H9 (cell line): ENCODE data around the gene TIMM22. TPM values are rescaled to one million over a fixed set of nuclear protein-coding genes. Genes with fewer than 3 reads are reported as not detected.

Experiments used
- DNase-seq: peaks from one replicate; pipeline ENCODE4 v3.0.0-alpha.2; 2017
- H2AFZ ChIP-seq: one replicate; pipeline ENCODE4 v1.6.1; 2013; ENCODE audit warnings: mild to moderate bottlenecking, low read length, control low read depth, moderate library complexity
- H2AK5ac ChIP-seq: 2 replicates; pipeline ENCODE4 v1.6.1; 2013; ENCODE audit warnings: low read length, control low read depth, mixed read lengths; ENCODE audit not compliant: insufficient read length
- H2BK120ac ChIP-seq: one replicate; pipeline ENCODE4 v1.6.1; 2013; ENCODE audit warnings: low read depth, mild to moderate bottlenecking, low read length, control low read depth, inconsistent platforms; ENCODE audit not compliant: poor library complexity, severe bottlenecking
- H2BK12ac ChIP-seq: 2 replicates; pipeline ENCODE4 v1.6.1; 2013; ENCODE audit warnings: low read length, control low read depth, mixed read lengths, low read depth; ENCODE audit not compliant: insufficient read length
- H2BK15ac ChIP-seq: 2 replicates; pipeline ENCODE4 v1.6.1; 2013; ENCODE audit warnings: low read depth, low read length, control low read depth
- H2BK20ac ChIP-seq: one replicate; pipeline ENCODE4 v1.6.1; 2013; ENCODE audit warnings: low read depth, mild to moderate bottlenecking, low read length, control low read depth, inconsistent platforms; ENCODE audit not compliant: poor library complexity, severe bottlenecking
- H2BK5ac ChIP-seq: 2 replicates; pipeline ENCODE4 v1.6.1; 2013; ENCODE audit warnings: low read length, control low read depth, mixed read lengths; ENCODE audit not compliant: insufficient read length
- H3K14ac ChIP-seq: 2 replicates; pipeline ENCODE4 v1.6.1; 2013; ENCODE audit warnings: low read length, control low read depth; ENCODE audit not compliant: insufficient read depth
- H3K18ac ChIP-seq: 2 replicates; pipeline ENCODE4 v1.6.1; 2013; ENCODE audit warnings: low read depth, mild to moderate bottlenecking, mixed read lengths, low read length, control low read depth; ENCODE audit not compliant: insufficient read length
- H3K23ac ChIP-seq: 2 replicates; pipeline ENCODE4 v1.6.1; 2013; ENCODE audit warnings: low read length, control low read depth, mixed read lengths, low read depth; ENCODE audit not compliant: insufficient read length
- H3K23me2 ChIP-seq: 2 replicates; pipeline ENCODE4 v1.6.1; 2013; ENCODE audit warnings: low read depth, mild to moderate bottlenecking, mixed read lengths, low read length, control low read depth; ENCODE audit not compliant: insufficient read length, poor library complexity, severe bottlenecking
- H3K27ac ChIP-seq: 2 replicates; pipeline ENCODE4 v1.5.1; 2013; ENCODE audit warnings: low read length, control low read depth, mixed read lengths, low read depth; ENCODE audit not compliant: insufficient read length
- H3K27me3 ChIP-seq: 2 replicates; pipeline ENCODE4 v1.6.1; 2013; ENCODE audit warnings: low read length, control low read depth, inconsistent platforms; ENCODE audit not compliant: insufficient read depth
- H3K4ac ChIP-seq: 2 replicates; pipeline ENCODE4 v1.6.1; 2013; ENCODE audit warnings: low read depth, mild to moderate bottlenecking, control low read depth, inconsistent platforms, low read length, moderate library complexity
- H3K4me1 ChIP-seq: 2 replicates; pipeline ENCODE4 v1.6.1; 2013; ENCODE audit warnings: low read length, control low read depth, inconsistent platforms; ENCODE audit not compliant: insufficient read depth
- H3K4me2 ChIP-seq: 2 replicates; pipeline ENCODE4 v1.6.1; 2013; ENCODE audit warnings: low read length, control low read depth, mixed read lengths; ENCODE audit not compliant: insufficient read length, insufficient read depth
- H3K56ac ChIP-seq: 2 replicates; pipeline ENCODE4 v1.6.1; 2013; ENCODE audit warnings: low read depth, mild to moderate bottlenecking, mixed read lengths, low read length, control low read depth; ENCODE audit not compliant: insufficient read length
- H3K79me1 ChIP-seq: 2 replicates; pipeline ENCODE4 v1.6.1; 2013; ENCODE audit warnings: low read depth, mild to moderate bottlenecking, moderate library complexity, low read length, control low read depth, inconsistent platforms; ENCODE audit not compliant: insufficient read depth, poor library complexity, severe bottlenecking
- H3K79me2 ChIP-seq: 2 replicates; pipeline ENCODE4 v1.6.1; 2013; ENCODE audit warnings: low read length, control low read depth, inconsistent platforms; ENCODE audit not compliant: insufficient read depth
- H3K9ac ChIP-seq: 2 replicates; pipeline ENCODE4 v1.6.1; 2013; ENCODE audit warnings: low read length, control low read depth, mixed read lengths; ENCODE audit not compliant: insufficient read length; ENCODE audit errors: extremely low read depth
- H3K9me3 ChIP-seq: one replicate; pipeline ENCODE4 v1.6.1; 2013; ENCODE audit warnings: low read depth, low read length, inconsistent platforms; ENCODE audit not compliant: control insufficient read depth
- H3T11ph ChIP-seq: one replicate; pipeline ENCODE4 v1.6.1; 2013; ENCODE audit warnings: mild to moderate bottlenecking, low read length, control low read depth, inconsistent platforms
- H4K20me1 ChIP-seq: one replicate; pipeline ENCODE4 v1.6.1; 2013; ENCODE audit not compliant: control insufficient read depth, insufficient read length, insufficient read depth
- H4K5ac ChIP-seq: 2 replicates; pipeline ENCODE4 v1.6.1; 2013; ENCODE audit warnings: low read depth, mild to moderate bottlenecking, mixed read lengths, low read length, control low read depth; ENCODE audit not compliant: insufficient read length
- H4K8ac ChIP-seq: replicated peaks from 2 replicates; pipeline ENCODE4 v1.6.1; 2013; ENCODE audit warnings: low read length, control low read depth, mixed read lengths, low read depth; ENCODE audit not compliant: insufficient read length
- H4K91ac ChIP-seq: 2 replicates; pipeline ENCODE4 v1.6.1; 2013; ENCODE audit warnings: low read depth, mild to moderate bottlenecking, moderate library complexity, mixed read lengths, low read length, control low read depth; ENCODE audit not compliant: insufficient read length
- H3K27ac Mint-ChIP-seq, 3 experiments: 2 replicates in 2 of 3; 3 replicates in 1 of 3; pipeline ENCODE4 v1.8.0; 2020 to 2021; ENCODE audit warnings: mixed read lengths in 3 of 3, mild to moderate bottlenecking in 1 of 3, moderate library complexity in 1 of 3
- H3K27me3 Mint-ChIP-seq: 2 replicates; pipeline ENCODE4 v1.8.0; 2021; ENCODE audit warnings: low read depth, mild to moderate bottlenecking, moderate library complexity, mixed read lengths
- H3K36me3 Mint-ChIP-seq, 3 experiments: 2 replicates in 2 of 3; 3 replicates in 1 of 3; pipeline ENCODE4 v1.8.0; 2020 to 2021; ENCODE audit warnings: low read depth in 3 of 3, mixed read lengths in 3 of 3; ENCODE audit not compliant: insufficient read depth in 1 of 3
- H3K4me1 Mint-ChIP-seq, 2 experiments: 2 replicates each; pipeline ENCODE4 v1.8.0; 2020; ENCODE audit warnings: mixed read lengths in 2 of 2
- H3K4me3 Mint-ChIP-seq, 2 experiments: 2 replicates in 1 of 2; 3 replicates in 1 of 2; pipeline ENCODE4 v1.8.0; 2020 to 2021; ENCODE audit warnings: mild to moderate bottlenecking in 2 of 2, mixed read lengths in 2 of 2, moderate library complexity in 1 of 2
- H3K9me3 Mint-ChIP-seq, 2 experiments: 2 replicates in 1 of 2; 3 replicates in 1 of 2; pipeline ENCODE4 v1.8.0; 2020; ENCODE audit warnings: mild to moderate bottlenecking in 2 of 2, mixed read lengths in 2 of 2, moderate library complexity in 1 of 2
- WGBS: extraction: QIAGEN DNeasy Blood & Tissue Kit; methylation state at CpG from one replicate; pipeline ENCODE4 v1.1.7; 2013; ENCODE audit warnings: missing lambda C conversion rate, low lambda C conversion rate, mixed read lengths; ENCODE audit not compliant: insufficient read length; ENCODE audit errors: extremely low coverage; 5-methylcytosine and 5-hydroxymethylcytosine counted together
- total RNA-seq: library from RNA; stranded (reverse); gene quantifications from 2 replicates; pipeline ENCODE4 v1.2.1, GENCODE V29; 2021
- TF ChIP-seq, protein P1 (sequence below): fragments of 200-600 bp; sonication (generic); conservative IDR thresholded peaks from 3 replicates; pipeline ENCODE4 v1.8.0; 2021; ENCODE audit warnings: antibody characterized with exemption, mild to moderate bottlenecking

The TIMM22 gene
- total RNA-seq, 1 experiment from 2014 or later = 23.0 TPM

- H3K27me3 Mint-ChIP-seq = no peaks in the 10 kb centered on the region
- H3K14ac ChIP-seq = no peak overlapping the region
- no peak overlapping the region for H4K5ac ChIP-seq
- no peaks in the 10 kb centered on the region for H4K20me1 ChIP-seq
- H3K23me2 ChIP-seq = no peaks in the 10 kb centered on the region
- no peak overlapping the region for H3K4ac ChIP-seq
- peaks cover 12 to 24% (median 21%) of the 10 kb centered on the region in 3 experiments for H3K36me3 Mint-ChIP-seq
- no peaks in the 10 kb centered on the region for H3K9me3 Mint-ChIP-seq
- no peak for DNase-seq
- peaks cover 7% of the 10 kb centered on the region for H3K79me1 ChIP-seq
- no peak overlapping the region for H3K18ac ChIP-seq
- no peak overlapping the region for H2AFZ ChIP-seq
- peak overlapping the region in 1 of 3 experiments; percentile 31; a peak in 1 of 7 replicates for H3K27ac Mint-ChIP-seq
- H2BK15ac ChIP-seq = no peak overlapping the region
- no peak overlapping the region for H3K4me3 Mint-ChIP-seq
- no peaks in the 10 kb centered on the region; the same call in 1 of the 2 replicates for H3K4me1 ChIP-seq
- no peak overlapping the region for H3K9ac ChIP-seq
- no peak overlapping the region for H2BK20ac ChIP-seq
- H3K9me3 ChIP-seq = no peaks in the 10 kb centered on the region
- H3K56ac ChIP-seq = no peak overlapping the region
- H3K4me2 ChIP-seq = no peak overlapping the region
- no peak overlapping the region for H3K27ac ChIP-seq
- H2BK12ac ChIP-seq = no peak overlapping the region
- no peak overlapping the region for H4K8ac ChIP-seq
- no peak overlapping the region for H3T11ph ChIP-seq
- H4K91ac ChIP-seq = no peak overlapping the region
- no peak overlapping the region for H2AK5ac ChIP-seq
- TF ChIP-seq, protein P1, sequence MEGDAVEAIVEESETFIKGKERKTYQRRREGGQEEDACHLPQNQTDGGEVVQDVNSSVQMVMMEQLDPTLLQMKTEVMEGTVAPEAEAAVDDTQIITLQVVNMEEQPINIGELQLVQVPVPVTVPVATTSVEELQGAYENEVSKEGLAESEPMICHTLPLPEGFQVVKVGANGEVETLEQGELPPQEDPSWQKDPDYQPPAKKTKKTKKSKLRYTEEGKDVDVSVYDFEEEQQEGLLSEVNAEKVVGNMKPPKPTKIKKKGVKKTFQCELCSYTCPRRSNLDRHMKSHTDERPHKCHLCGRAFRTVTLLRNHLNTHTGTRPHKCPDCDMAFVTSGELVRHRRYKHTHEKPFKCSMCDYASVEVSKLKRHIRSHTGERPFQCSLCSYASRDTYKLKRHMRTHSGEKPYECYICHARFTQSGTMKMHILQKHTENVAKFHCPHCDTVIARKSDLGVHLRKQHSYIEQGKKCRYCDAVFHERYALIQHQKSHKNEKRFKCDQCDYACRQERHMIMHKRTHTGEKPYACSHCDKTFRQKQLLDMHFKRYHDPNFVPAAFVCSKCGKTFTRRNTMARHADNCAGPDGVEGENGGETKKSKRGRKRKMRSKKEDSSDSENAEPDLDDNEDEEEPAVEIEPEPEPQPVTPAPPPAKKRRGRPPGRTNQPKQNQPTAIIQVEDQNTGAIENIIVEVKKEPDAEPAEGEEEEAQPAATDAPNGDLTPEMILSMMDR = no peak
- peaks cover 2% of the 10 kb centered on the region; the same call in 1 of the 2 replicates for H3K79me2 ChIP-seq
- no peak overlapping the region for H3K23ac ChIP-seq
- no CpG with 5 or more reads among the region's 8 CpGs for WGBS
- no peak overlapping the region for H2BK120ac ChIP-seq
- H3K27me3 ChIP-seq = no peaks in the 10 kb centered on the region
- H2BK5ac ChIP-seq = no peak overlapping the region
- H3K4me1 Mint-ChIP-seq = peaks cover 30 to 38% of the 10 kb centered on the region in 2 experiments
Measured at GRCh38 chr17:956905-957304, 40.0 kb upstream of the TIMM22 start.
